ENCODE results near the gene PKN3. TPM values are rescaled to one million over a fixed set of nuclear protein-coding genes. Genes with fewer than 3 reads are reported as not detected.
"Not testable (repeated sequence)": the region's sequence is repeated elsewhere in the genome, so short reads cannot be mapped to it uniquely, and the experiment has no call there.

Gene PKN3
- total RNA-seq, 2 donors from 2014 or later = 4.2 to 5.4 TPM

DNA sequence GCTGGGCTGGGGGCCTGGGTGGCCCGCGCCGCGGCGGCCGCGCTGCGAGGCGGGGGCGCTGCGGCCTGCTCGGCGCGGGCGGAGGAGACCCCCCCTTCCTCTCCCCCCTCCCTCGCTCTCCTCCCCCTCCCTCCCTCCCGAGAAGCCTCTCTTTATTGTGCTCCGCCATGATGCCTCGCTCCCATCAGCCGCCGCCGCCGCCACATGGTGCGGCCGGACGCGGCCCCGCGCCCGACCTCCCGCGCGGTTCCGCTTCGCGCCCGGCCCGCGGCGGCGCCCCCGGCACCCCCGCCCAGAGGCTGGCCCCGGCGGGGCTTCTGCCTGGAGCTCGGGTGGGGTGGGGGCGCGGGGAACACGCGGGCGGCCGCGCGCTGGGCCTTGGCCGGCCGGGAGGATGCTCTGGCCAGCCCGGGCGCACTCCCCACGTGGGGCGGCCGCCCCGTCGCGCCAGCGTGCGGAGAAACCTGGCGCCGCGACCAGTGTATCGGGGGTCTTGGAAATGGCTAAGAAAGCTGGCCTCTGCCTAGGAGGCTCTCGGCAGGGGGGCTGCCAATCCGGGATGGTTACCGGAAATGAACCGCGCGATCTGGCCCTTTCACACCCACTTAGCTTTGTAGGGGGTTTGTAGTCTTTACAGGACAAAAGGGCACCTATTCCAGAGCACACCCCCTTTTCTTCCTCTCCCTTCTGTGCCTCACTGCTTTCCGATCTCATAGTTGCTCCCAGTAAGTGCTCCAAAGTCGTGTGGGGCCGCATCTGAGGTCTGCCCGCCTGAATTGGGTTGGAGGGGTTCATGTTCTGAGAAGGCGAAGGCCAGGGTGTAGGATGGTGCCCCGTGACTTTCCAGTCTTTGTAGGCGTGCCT lies 12.3 kb upstream of the PKN3 start:
- intact Hi-C loops (cut with DNase I, micrococcal nuclease) = no loop called here
- peak in 1 of 2 donors; percentile 63 for DNase-seq
- ATAC-seq = no peak

DNA sequence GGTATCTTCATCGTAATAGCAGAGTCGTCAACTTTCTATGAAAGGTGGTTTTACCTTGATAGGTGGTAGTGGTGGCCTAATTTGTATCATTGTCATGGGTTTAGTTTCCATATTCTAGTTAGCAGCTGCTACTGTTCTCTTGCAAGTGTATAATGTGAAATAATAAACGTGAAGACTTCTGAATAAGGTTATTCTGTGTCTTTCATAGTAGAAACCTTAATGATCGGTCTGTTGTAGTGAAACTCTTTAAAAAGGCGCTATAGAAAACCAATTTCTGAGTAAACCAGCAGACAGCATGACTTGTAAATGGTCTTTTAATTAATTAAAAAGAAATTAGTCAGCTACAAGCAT lies 11.6 kb upstream of the PKN3 start:
- ATAC-seq (no peak), DNase-seq (no peak)
- intact Hi-C loops (cut with DNase I, micrococcal nuclease) = no loop called here

DNA sequence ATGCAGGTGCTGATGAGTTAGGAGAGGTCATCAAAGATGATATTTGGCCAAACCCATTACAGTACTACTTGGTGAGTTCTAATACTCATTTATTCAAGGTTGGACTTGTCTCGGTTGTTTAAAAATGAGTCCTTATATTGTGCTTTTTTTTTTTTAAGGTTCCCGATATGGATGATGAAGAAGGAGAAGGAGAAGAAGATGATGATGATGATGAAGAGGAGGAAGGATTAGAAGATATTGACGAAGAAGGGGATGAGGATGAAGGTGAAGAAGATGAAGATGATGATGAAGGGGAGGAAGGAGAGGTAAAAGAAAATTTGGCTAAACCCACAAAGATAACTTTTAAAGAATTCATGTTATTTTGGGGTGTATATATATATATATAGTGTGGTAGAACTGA lies 8.6 kb upstream of the PKN3 start:
- ATAC-seq; DNase-seq; intact Hi-C loops (cut with DNase I, micrococcal nuclease): not testable (repeated sequence)

- DNase-seq (no peak), ATAC-seq (no peak)
- intact Hi-C loops (cut with DNase I, micrococcal nuclease) = no loop called here
Measured at GRCh38 chr9:128694344-128694743, 8.0 kb upstream of the PKN3 start.

DNA sequence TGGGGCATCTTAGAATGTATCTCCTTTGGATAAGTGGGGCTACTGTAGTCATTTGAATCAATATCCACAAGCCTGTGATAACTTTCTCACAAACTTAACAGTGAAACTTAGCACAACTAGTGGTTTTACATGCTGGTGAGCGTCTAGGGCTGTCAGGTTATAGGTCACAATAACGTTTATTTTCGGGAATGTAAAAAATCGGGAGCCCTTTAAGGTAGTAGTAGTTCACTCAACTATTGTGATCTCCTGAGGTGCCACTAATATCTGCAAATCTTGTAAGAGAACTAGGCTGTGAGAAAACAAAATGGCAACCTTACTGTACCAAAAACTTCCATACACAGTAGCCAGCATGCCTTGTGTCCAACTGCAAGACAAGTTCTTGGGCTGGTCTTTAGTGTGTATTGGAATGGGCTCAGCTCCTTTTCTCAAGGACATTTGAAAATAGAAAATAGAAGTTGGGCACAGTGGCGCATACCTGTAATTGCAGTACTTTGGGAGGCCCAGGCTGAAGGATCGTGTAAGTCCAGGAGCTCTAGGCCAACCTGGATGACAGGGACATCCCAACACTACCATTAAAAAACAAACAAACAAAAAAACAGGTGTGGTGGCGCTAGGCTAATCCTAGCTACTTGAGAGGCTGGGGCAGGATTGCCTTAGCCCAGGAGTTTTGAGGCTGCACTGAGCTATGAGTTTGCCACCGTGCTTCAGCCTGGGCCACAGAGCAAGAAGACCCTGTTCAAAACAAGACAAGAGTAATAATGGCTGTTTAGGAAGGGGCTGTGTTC lies 5.2 kb upstream of the PKN3 start:
- intact Hi-C loops (cut with DNase I, micrococcal nuclease) = no loop called here
- no peak for ATAC-seq
- no peak for DNase-seq

DNA sequence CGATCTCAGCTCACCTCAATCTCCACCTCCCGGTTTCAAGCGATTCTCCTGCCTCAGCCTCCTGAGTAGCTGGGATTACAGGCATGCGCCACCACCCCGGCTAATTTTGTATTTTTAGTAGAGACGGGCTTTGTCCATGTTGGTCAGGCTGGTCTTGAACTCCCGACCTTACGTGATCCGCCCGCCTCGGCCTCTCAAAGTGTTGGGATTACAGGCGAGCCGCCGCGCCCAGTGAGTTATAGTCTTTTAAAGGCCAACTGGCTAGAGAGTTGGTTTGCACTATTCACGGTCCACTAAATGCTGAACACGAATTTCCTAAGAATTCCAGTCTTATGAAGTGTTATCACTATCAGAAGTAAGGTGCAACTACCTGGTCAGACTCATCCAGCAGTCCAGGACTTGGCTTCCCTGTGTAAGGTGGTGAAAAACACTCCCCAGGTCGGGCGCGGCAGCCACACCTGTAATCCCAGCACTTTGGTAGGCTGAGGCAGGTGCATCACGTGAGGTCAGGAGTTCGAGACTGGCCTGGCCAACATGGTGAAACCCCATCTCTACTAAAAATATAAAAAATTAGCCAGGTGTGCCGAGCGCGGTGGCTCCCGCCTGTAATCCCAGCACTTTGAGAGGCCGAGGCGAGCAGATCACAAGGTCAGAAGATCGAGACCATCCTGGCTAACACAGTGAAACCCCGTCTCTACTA lies 3.1 kb upstream of the PKN3 start:
- ATAC-seq; intact Hi-C loops (cut with DNase I, micrococcal nuclease): not testable (repeated sequence)
- DNase-seq = peak in 1 of 2 donors; percentile 1

- ATAC-seq = no peak
- peak in 1 of 2 donors; percentile 2 for DNase-seq
- intact Hi-C loops (cut with DNase I, micrococcal nuclease) = no loop called here
Measured at GRCh38 chr9:128701227-128701854, 962 bp upstream of the PKN3 start.

DNA sequence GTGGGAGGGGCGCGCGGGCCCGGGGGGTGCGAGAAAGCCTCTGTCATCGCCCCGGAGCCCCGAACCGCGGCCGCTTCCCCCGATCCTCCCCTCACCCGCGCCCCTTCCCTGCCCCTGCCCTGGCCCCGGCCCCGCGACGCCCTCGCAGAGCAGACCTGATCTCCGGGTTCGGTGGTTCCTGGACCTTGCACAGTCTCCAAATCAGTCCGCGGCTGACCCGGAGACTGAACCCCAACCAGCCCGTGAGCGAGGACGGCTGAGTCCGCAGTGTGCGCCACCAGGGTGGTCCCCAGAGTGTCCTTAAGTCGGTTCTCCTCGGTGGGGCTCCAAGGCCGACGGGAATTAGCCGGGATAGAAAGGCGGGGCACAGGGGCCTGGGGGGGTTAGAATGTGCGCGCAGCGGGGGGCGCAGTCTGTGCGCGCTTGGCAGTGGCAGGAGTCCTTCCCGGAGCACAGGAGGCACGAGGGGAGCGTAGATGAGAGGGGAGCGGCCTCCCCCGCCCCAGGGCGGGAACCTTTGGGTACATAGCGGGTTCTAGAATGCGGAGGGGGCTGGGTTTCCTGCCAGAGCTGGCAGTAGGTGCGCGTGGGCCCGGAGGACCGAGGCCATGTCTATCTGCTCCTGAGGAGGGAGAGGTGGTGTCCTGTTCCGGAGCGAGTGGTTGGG lies 779 bp downstream of the PKN3 start:
- ATAC-seq = peak; percentile 42
- intact Hi-C loops (cut with DNase I, micrococcal nuclease) = no loop called here
- DNase-seq = peak in 1 of 2 donors; percentile 35

- intact Hi-C loops (cut with DNase I, micrococcal nuclease) = no loop called here
- peak in 1 of 2 donors; percentile 16 for DNase-seq
- ATAC-seq = peak; percentile 12
Measured at GRCh38 chr9:128703616-128704355, 1.5 kb downstream of the PKN3 start.

DNA sequence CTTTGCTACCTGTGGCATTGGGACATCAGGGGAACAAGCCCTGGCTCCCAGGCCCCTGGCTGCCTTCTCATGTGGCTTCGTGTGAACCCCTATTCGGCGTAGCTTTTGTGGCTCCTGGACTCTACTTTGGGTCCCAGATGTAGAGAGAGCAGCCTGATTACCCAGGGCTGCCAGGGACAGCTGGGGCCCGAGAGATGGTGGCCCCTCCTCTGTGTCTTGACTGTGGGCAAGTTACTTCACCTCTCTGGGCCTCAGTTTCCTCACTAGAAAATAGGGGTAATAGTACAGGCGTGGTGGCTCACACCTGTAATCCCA lies 2.0 kb downstream of the PKN3 start:
- no peak for DNase-seq
- intact Hi-C loops (cut with DNase I, micrococcal nuclease) = no loop called here
- no peak for ATAC-seq

DNA sequence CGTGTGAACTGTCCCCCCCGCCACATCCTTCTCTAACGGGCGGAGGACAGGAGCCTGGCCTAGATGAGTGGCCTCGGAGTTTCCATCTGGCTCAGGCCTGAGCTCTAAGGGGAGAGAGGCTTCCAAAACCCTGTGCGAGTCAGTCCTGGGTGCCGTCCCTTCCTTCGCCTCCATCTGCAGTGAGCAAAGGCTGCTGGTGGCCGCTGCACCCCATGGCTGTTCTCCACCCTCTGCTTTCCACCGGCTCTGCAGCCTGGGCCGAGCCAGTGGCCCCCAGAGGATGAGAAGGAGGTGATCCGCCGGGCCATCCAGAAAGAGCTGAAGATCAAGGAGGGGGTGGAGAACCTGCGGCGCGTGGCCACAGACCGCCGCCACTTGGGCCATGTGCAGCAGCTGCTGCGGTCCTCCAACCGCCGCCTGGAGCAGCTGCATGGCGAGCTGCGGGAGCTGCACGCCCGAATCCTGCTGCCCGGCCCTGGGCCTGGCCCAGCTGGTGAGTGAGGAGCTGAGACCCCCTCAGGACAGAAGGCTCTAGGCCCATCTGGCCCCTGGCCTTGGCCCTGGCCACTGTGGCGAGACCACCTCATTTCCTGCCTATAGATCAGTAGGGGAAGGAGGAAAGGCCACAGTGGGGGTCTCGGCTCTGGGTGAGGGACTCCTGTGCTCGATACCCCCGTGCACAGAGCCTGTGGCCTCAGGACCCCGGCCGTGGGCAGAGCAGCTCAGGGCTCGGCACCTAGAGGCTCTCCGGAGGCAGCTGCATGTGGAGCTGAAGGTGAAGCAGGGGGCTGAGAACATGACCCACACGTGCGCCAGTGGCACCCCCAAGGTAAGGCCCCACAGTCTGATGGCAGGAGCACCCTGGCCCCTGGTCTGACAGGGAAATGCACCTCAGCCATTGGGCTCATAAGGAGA lies 3.0 kb downstream of the PKN3 start:
- intact Hi-C loops (cut with DNase I, micrococcal nuclease) = no loop called here
- DNase-seq (peak in 1 of 2 donors; percentile 1), ATAC-seq (no peak)

GRCh38 chr9:128706045-128706444 lies 3.7 kb downstream of the PKN3 start:
- intact Hi-C loops (cut with DNase I, micrococcal nuclease) = no loop called here
- DNase-seq = peak in 1 of 2 donors; percentile 2
- no peak for ATAC-seq

- DNase-seq (peak in 1 of 2 donors; percentile 2), ATAC-seq (no peak)
- intact Hi-C loops (cut with DNase I, micrococcal nuclease) = no loop called here
Measured at GRCh38 chr9:128706671-128707381, 4.5 kb downstream of the PKN3 start.

DNA sequence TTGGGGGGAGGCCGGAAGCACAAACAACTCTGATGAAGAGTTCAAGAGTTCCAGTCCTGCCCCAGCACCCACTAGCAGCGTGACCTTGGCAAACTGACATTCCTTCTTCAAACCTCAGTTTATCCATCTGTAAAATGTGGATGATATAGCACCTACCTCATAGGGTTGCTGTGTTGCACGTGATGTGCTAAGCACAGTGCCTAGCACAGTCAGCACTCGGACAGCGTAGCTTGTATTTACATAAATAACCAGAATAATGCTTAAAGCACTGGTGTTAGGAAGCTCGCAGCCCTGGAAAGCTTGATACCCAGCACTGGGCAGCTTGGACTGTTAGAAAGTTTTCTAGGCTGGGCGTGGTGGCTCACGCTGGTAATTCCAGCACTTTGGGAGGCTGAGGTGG lies 5.1 kb downstream of the PKN3 start:
- intact Hi-C loops (cut with DNase I, micrococcal nuclease) = no loop called here
- DNase-seq (no peak), ATAC-seq (no peak)

DNA sequence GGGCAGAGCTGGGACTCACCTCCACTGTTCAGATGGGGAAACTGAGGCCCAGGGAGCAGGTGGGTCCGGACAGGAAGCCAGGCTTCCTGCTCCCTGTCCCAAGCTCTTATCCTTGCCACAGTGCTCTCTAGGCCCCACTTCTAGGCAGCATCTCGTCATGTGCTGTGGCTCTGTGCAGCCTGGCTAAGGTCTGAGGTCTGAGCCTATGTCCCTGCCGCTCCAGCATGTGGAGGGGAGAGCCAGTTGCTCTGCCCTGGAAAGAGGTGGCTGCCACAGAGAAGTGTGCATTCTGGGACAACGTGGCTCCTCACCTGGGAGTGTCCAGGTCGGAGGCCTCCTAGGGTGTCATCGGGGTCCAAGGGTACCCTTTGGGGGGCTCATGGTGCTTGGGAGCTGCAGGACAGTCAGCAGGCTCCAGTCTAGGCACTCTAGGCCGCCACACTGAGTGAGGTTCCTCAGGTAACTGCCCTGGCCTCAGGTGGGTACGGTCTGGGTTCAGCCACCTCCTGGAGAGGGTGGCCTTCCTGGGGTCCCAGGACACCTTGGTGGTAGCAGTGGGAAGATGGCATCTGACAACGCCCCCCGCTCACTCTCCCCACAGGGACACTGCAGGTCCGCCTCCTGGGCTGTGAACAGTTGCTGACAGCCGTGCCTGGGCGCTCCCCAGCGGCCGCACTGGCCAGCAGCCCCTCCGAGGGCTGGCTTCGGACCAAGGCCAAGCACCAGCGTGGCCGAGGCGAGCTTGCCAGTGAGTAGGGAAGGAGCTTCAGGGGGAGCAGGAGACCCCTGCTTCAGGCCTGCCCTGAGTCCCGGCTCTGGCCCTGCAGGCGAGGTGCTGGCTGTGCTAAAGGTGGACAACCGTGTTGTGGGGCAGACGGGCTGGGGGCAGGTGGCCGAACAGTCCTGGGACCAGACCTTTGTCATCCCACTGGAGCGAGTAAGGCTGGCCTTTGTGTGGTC lies 10.4 kb downstream of the PKN3 start:
- no peak for ATAC-seq
- DNase-seq = peak; percentile 1 to 21
- intact Hi-C loops (cut with DNase I, micrococcal nuclease) = no loop called here

Measured in left colon (tissue), 2 donors.